Measurements from ENCODE around the gene GTF2F2.

The GTF2F2 gene

GRCh38 chr13:45119991-45120864 lies at the start of gene GTF2F2:
Gene GTF2F2 (plus strand): TSS chr13:45120510. CDS start chr13:45120656, 146 bp downstream.
- DNase-seq: peak; percentile 81

GRCh38 chr13:45073809-45074208 lies 46.5 kb upstream of the GTF2F2 start:
- no peak for DNase-seq

GRCh38 chr13:45074721-45075120 lies 45.6 kb upstream of the GTF2F2 start:
- no peak for DNase-seq

GRCh38 chr13:45078003-45078402 lies 42.3 kb upstream of the GTF2F2 start:
- no peak for DNase-seq

- no peak for DNase-seq
Observed at GRCh38 chr13:45082964-45083363, 37.3 kb upstream of the GTF2F2 start.

- no peak for DNase-seq
Observed at GRCh38 chr13:45084515-45084914, 35.8 kb upstream of the GTF2F2 start.

GRCh38 chr13:45086484-45086883 lies 33.8 kb upstream of the GTF2F2 start:
- no peak for DNase-seq

- DNase-seq: no peak
Observed at GRCh38 chr13:45092663-45093062, 27.6 kb upstream of the GTF2F2 start.

GRCh38 chr13:45100573-45101262 lies 19.6 kb upstream of the GTF2F2 start:
- DNase-seq: no peak

- DNase-seq: no peak
Observed at GRCh38 chr13:45101327-45102018, 18.8 kb upstream of the GTF2F2 start.

- DNase-seq: no peak
Observed at GRCh38 chr13:45102136-45102507, 18.2 kb upstream of the GTF2F2 start.

- no peak for DNase-seq
Observed at GRCh38 chr13:45103449-45103848, 16.9 kb upstream of the GTF2F2 start.

GRCh38 chr13:45104261-45104660 lies 16.0 kb upstream of the GTF2F2 start:
- DNase-seq: no peak

- no peak for DNase-seq
Observed at GRCh38 chr13:45105895-45106294, 14.4 kb upstream of the GTF2F2 start.

GRCh38 chr13:45107539-45107938 lies 12.8 kb upstream of the GTF2F2 start:
- DNase-seq: no peak

GRCh38 chr13:45108716-45109101 lies 11.6 kb upstream of the GTF2F2 start:
- no peak for DNase-seq

- no peak for DNase-seq
Observed at GRCh38 chr13:45109102-45109720, 11.1 kb upstream of the GTF2F2 start.

- DNase-seq: no peak
Observed at GRCh38 chr13:45113233-45114224, 6.8 kb upstream of the GTF2F2 start.

GRCh38 chr13:45119469-45119990 lies 780 bp upstream of the GTF2F2 start:
- DNase-seq: peak; percentile 67

GRCh38 chr13:45120967-45121831 lies 889 bp downstream of the GTF2F2 start:
- DNase-seq: no peak

GRCh38 chr13:45122941-45123340 lies 2.6 kb downstream of the GTF2F2 start:
- no peak for DNase-seq
